ENCODE measurements around the gene ATP4A.

DNA sequence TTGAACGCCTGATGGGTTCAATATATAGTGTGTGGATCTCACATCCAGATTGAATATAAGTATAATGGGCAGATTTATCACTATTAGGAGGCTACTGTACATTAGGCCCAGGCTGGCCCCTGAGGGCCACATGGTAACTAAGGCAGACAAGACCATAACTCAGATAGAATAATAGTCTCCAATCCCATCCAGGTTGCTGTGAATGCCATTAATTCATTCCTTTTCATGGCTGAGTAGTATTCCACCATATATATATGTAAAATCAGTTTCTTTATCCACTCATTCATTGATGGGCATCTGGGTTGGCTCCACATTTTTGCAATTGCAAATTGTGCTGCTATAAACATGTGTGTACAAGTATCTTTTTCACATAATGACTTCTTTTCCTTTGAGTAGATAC is 14.5 kb upstream of the ATP4A start:
- TF ChIP-seq, protein P1, sequence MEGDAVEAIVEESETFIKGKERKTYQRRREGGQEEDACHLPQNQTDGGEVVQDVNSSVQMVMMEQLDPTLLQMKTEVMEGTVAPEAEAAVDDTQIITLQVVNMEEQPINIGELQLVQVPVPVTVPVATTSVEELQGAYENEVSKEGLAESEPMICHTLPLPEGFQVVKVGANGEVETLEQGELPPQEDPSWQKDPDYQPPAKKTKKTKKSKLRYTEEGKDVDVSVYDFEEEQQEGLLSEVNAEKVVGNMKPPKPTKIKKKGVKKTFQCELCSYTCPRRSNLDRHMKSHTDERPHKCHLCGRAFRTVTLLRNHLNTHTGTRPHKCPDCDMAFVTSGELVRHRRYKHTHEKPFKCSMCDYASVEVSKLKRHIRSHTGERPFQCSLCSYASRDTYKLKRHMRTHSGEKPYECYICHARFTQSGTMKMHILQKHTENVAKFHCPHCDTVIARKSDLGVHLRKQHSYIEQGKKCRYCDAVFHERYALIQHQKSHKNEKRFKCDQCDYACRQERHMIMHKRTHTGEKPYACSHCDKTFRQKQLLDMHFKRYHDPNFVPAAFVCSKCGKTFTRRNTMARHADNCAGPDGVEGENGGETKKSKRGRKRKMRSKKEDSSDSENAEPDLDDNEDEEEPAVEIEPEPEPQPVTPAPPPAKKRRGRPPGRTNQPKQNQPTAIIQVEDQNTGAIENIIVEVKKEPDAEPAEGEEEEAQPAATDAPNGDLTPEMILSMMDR (IDR thresholded peaks at IDR 0.05): no peak
- no peak for TF ChIP-seq POLR2A (IDR thresholded peaks at IDR 0.05)
- TF ChIP-seq POLR2AphosphoS5 (IDR thresholded peaks at IDR 0.05): no peak
